Endodermal cell (in vitro differentiated cells): ENCODE results near the gene NPAS3. TPM values are rescaled to one million over a fixed set of nuclear protein-coding genes. Genes with fewer than 3 reads are reported as not detected.
A peak's percentile ranks its signal among the peaks of the same experiment; 100 is the strongest.

Experiments
- DNase-seq: peaks from one replicate; pipeline ENCODE4 v3.0.0-alpha.2; 2017
- H3K27ac ChIP-seq: 2 replicates; pipeline ENCODE4 v1.5.1; 2013; ENCODE audit warnings: mild to moderate bottlenecking, low read depth, low read length, moderate library complexity
- H3K27me3 ChIP-seq: 2 replicates; pipeline ENCODE4 v1.6.1; 2013; ENCODE audit warnings: mild to moderate bottlenecking, low read length, moderate library complexity; ENCODE audit not compliant: insufficient read depth, control insufficient read depth, poor library complexity, severe bottlenecking
- H3K36me3 ChIP-seq: 2 replicates; pipeline ENCODE4 v1.7.0; 2013; ENCODE audit warnings: mild to moderate bottlenecking, low read length, moderate library complexity; ENCODE audit not compliant: control insufficient read depth, insufficient read depth
- H3K4me1 ChIP-seq: one replicate; pipeline ENCODE4 v1.7.0; 2013; ENCODE audit warnings: low read length; ENCODE audit not compliant: control insufficient read depth, insufficient read depth
- H3K4me3 ChIP-seq: 2 replicates; pipeline ENCODE4 v1.5.1; 2013; ENCODE audit warnings: mild to moderate bottlenecking, low read length, moderate library complexity
- H3K9ac ChIP-seq: 2 replicates; pipeline ENCODE4 v1.6.1; 2013; ENCODE audit warnings: mild to moderate bottlenecking, low read length, moderate library complexity; ENCODE audit not compliant: poor library complexity, severe bottlenecking; ENCODE audit errors: extremely low read depth
- H3K9me3 ChIP-seq: 2 replicates; pipeline ENCODE4 v1.6.1; 2013; ENCODE audit warnings: mild to moderate bottlenecking, low read length, moderate library complexity; ENCODE audit not compliant: control insufficient read depth
- H3K27ac Mint-ChIP-seq: 2 replicates; pipeline ENCODE4 v1.8.0; 2020; ENCODE audit warnings: mixed read lengths
- H3K27me3 Mint-ChIP-seq: 2 replicates; pipeline ENCODE4 v1.8.0; 2021; ENCODE audit warnings: mild to moderate bottlenecking, mixed read lengths; ENCODE audit not compliant: insufficient read depth
- H3K36me3 Mint-ChIP-seq: 2 replicates; pipeline ENCODE4 v1.8.0; 2020; ENCODE audit warnings: low read depth, mixed read lengths
- H3K4me1 Mint-ChIP-seq: 2 replicates; pipeline ENCODE4 v1.8.0; 2020; ENCODE audit warnings: mixed read lengths
- H3K4me3 Mint-ChIP-seq: 2 replicates; pipeline ENCODE4 v1.8.0; 2020; ENCODE audit warnings: mild to moderate bottlenecking, moderate library complexity, mixed read lengths
- H3K9me3 Mint-ChIP-seq: 2 replicates; pipeline ENCODE4 v1.8.0; 2020; ENCODE audit warnings: mild to moderate bottlenecking, mixed read lengths
- CTCF ChIP-seq: fragments of 200-600 bp; sonication (generic); conservative IDR thresholded peaks from 2 replicates; pipeline ENCODE4 v1.5.0; 2021; ENCODE audit warnings: antibody characterized with exemption, mild to moderate bottlenecking
- WGBS, 2 experiments: methylation state at CpG; one replicate each; pipeline versions ENCODE4 v1.1.5 to v1.1.7; 2013; ENCODE audit warnings: missing lambda C conversion rate in 2 of 2, mixed read lengths in 1 of 2; ENCODE audit not compliant: insufficient coverage in 1 of 2, insufficient read length in 1 of 2; 5-methylcytosine and 5-hydroxymethylcytosine counted together
- total RNA-seq, 2 donors: library from RNA; stranded (reverse); fragmentation: NEBNext Ultra II Directional in 1 of 2; extraction: Animal tissue kit (Norgen Biotek cat#: 25700) in 1 of 2; gene quantifications; 2 replicates in 1 of 2; 3 replicates in 1 of 2; pipeline ENCODE4 v1.2.1, GENCODE V29; 2021

Gene NPAS3
- total RNA-seq, 2 donors from 2014 or later, result 1.4 to 1.6 TPM

- no peak overlapping the region for H3K4me3 Mint-ChIP-seq
- no peak for DNase-seq
- H3K27ac ChIP-seq, result no peak overlapping the region
- H3K4me3 ChIP-seq, result no peak overlapping the region
- H3K27me3 ChIP-seq, result no peaks in the 10 kb centered on the region
- H3K27me3 Mint-ChIP-seq, result no peaks in the 10 kb centered on the region
- H3K27ac Mint-ChIP-seq, result no peak overlapping the region
- peaks cover 11% of the 10 kb centered on the region for H3K4me1 Mint-ChIP-seq
- H3K9me3 ChIP-seq, result no peaks in the 10 kb centered on the region
- TF ChIP-seq CTCF, result no peak
- no peaks in the 10 kb centered on the region for H3K9me3 Mint-ChIP-seq
- H3K36me3 ChIP-seq, result no peaks in the 10 kb centered on the region
- no peak overlapping the region for H3K9ac ChIP-seq
- no peaks in the 10 kb centered on the region for H3K36me3 Mint-ChIP-seq
- H3K4me1 ChIP-seq, result peaks cover 3% of the 10 kb centered on the region
- 93% methylated on average over 2 of the region's 2 CpGs; no CpG with 5 or more reads in 1 of the 2 experiments for WGBS, 2 experiments
Measured at GRCh38 chr14:33390335-33390734, 451.7 kb downstream of the NPAS3 start.

GRCh38 chr14:33393231-33393894 lies 454.7 kb downstream of the NPAS3 start:
- no peaks in the 10 kb centered on the region for H3K36me3 Mint-ChIP-seq
- no peak overlapping the region for H3K27ac Mint-ChIP-seq
- H3K27ac ChIP-seq, result peak overlapping the region; percentile 14
- no peak overlapping the region for H3K4me3 ChIP-seq
- TF ChIP-seq CTCF, result no peak
- H3K9ac ChIP-seq, result no peak overlapping the region
- no peak for DNase-seq
- peaks cover 6% of the 10 kb centered on the region for H3K4me1 ChIP-seq
- H3K36me3 ChIP-seq, result no peaks in the 10 kb centered on the region
- no peak overlapping the region for H3K4me3 Mint-ChIP-seq
- 84 to 93% methylated on average over 7 to 11 of the region's 11 CpGs for WGBS, 2 experiments
- H3K4me1 Mint-ChIP-seq, result peaks cover 20% of the 10 kb centered on the region
- H3K27me3 Mint-ChIP-seq, result peaks cover 3% of the 10 kb centered on the region
- H3K9me3 Mint-ChIP-seq, result no peaks in the 10 kb centered on the region
- no peaks in the 10 kb centered on the region for H3K9me3 ChIP-seq
- H3K27me3 ChIP-seq, result peaks cover 8% of the 10 kb centered on the region

- no peak for DNase-seq
- Histone ChIP-seq H3K36me3 (no peaks in the 10 kb centered on the region), H3K4me3 (no peak overlapping the region), H3K4me1 (peaks cover 6% of the 10 kb centered on the region), H3K27ac (peak overlapping the region; percentile 14), H3K27me3 (peaks cover 8% of the 10 kb centered on the region), H3K9me3 (no peaks in the 10 kb centered on the region), H3K9ac (no peak overlapping the region)
- Mint-ChIP-seq H3K27ac (no peak overlapping the region), H3K36me3 (no peaks in the 10 kb centered on the region), H3K9me3 (no peaks in the 10 kb centered on the region), H3K4me3 (no peak overlapping the region), H3K27me3 (peaks cover 3% of the 10 kb centered on the region), H3K4me1 (peaks cover 20% of the 10 kb centered on the region)
- 86 to 93% methylated on average over 1 to 3 of the region's 3 CpGs for WGBS, 2 experiments
- no peak for TF ChIP-seq CTCF
Measured at GRCh38 chr14:33393895-33394368, 455.3 kb downstream of the NPAS3 start.
